NCI-H774 (cell line): ENCODE results near the gene SLC12A6.
"Not testable (repeated sequence)": the region's sequence is repeated elsewhere in the genome, so short reads cannot be mapped to it uniquely, and the experiment has no call there.

Experiments
- DNase-seq: peaks from one replicate; lab custom pipeline; 2025; lab: John Stamatoyannopoulos, UW

The SLC12A6 gene

GRCh38 chr15:34193272-34193671 lies 144.3 kb downstream of the SLC12A6 start:
- not testable (repeated sequence) for DNase-seq

GRCh38 chr15:34188711-34189110 lies 148.9 kb downstream of the SLC12A6 start:
- no peak for DNase-seq

GRCh38 chr15:34185666-34186065 lies 151.9 kb downstream of the SLC12A6 start:
- DNase-seq, result no peak

GRCh38 chr15:34182942-34183341 lies 154.6 kb downstream of the SLC12A6 start:
- DNase-seq, result no peak
